GM18870 (cell line): Measurements from ENCODE around the gene TRIM54.
"Not testable (repeated sequence)": the region's sequence is repeated elsewhere in the genome, so short reads cannot be mapped to it uniquely, and the experiment has no call there.

Experiments
- ATAC-seq: cut with Tn5 transposase; IDR thresholded peaks from one replicate; pipeline ENCODE4 v1.9.1; 2021; ENCODE audit warnings: moderate library complexity; ENCODE audit not compliant: unreplicated experiment

TRIM54 gene

GRCh38 chr2:27309651-27310050 lies 27.4 kb downstream of the TRIM54 start:
- ATAC-seq = no peak

- ATAC-seq = no peak
Measured at GRCh38 chr2:27312152-27312551, 29.9 kb downstream of the TRIM54 start.

- ATAC-seq = no peak
Measured at GRCh38 chr2:27313882-27314645, 31.8 kb downstream of the TRIM54 start.

GRCh38 chr2:27314709-27315108 lies 32.5 kb downstream of the TRIM54 start:
- no peak for ATAC-seq

- no peak for ATAC-seq
Measured at GRCh38 chr2:27315122-27315521, 32.9 kb downstream of the TRIM54 start.

GRCh38 chr2:27316655-27317412 lies 34.6 kb downstream of the TRIM54 start:
- ATAC-seq = no peak

GRCh38 chr2:27319839-27320238 lies 37.6 kb downstream of the TRIM54 start:
- ATAC-seq = not testable (repeated sequence)

- no peak for ATAC-seq
Measured at GRCh38 chr2:27320958-27321543, 38.8 kb downstream of the TRIM54 start.

GRCh38 chr2:27322301-27322765 lies 40.1 kb downstream of the TRIM54 start:
- no peak for ATAC-seq

GRCh38 chr2:27322766-27323595 lies 40.8 kb downstream of the TRIM54 start, which contains the start of gene MPV17:
TSS of gene MPV17 (minus strand) at chr2:27323097. CDS start at chr2:27322517, 580 bp downstream.
- peak; percentile 78 for ATAC-seq

- no peak for ATAC-seq
Measured at GRCh38 chr2:27323596-27324285, 41.5 kb downstream of the TRIM54 start.

GRCh38 chr2:27324720-27325119 lies 42.5 kb downstream of the TRIM54 start:
- no peak for ATAC-seq

- no peak for ATAC-seq
Measured at GRCh38 chr2:27335311-27335710, 53.1 kb downstream of the TRIM54 start.

- no peak for ATAC-seq
Measured at GRCh38 chr2:27336173-27336572, 53.9 kb downstream of the TRIM54 start.

- ATAC-seq = no peak
Measured at GRCh38 chr2:27347641-27348040, 65.4 kb downstream of the TRIM54 start.

- ATAC-seq = no peak
Measured at GRCh38 chr2:27350106-27350693, 68.0 kb downstream of the TRIM54 start.

- no peak for ATAC-seq
Measured at GRCh38 chr2:27351802-27352598, 69.8 kb downstream of the TRIM54 start.

GRCh38 chr2:27353386-27353761 lies 71.1 kb downstream of the TRIM54 start:
- not testable (repeated sequence) for ATAC-seq
